OCI-LY7 (cell line): ENCODE data around the gene ANAPC5. TPM values are rescaled to one million over a fixed set of nuclear protein-coding genes. Genes with fewer than 3 reads are reported as not detected.

Experiments
- BruUV-seq: library from RNA; stranded (reverse); fragments of 400-500 nt; replicated peaks from 2 replicates; lab custom pipeline; 2021; lab: Mats Ljungman, UMichigan
- CTCF ChIA-PET: fragments of 300-600 bp; sonication (Branson Sonifier 250); formaldehyde crosslinking; loops from one replicate; lab custom pipeline; 2022; ENCODE audit warnings: antibody characterized with exemption; ENCODE audit not compliant: unreplicated experiment; lab: Charles Lee
- POLR2A ChIA-PET: fragments of 300-600 bp; sonication (Branson Sonifier 250); formaldehyde crosslinking; loops from one replicate; lab custom pipeline; 2022; ENCODE audit warnings: antibody characterized with exemption; lab: Charles Lee
- DNase-seq: peaks from one replicate; pipeline ENCODE4 v3.0.0-alpha.2; 2015; ENCODE audit warnings: low spot score
- H2AFZ ChIP-seq: fragments of 200-600 bp; sonication (generic), shearing (Covaris generic); 2 replicates; pipeline ENCODE4 v1.6.1; 2014; ENCODE audit warnings: mild to moderate bottlenecking, antibody characterized with exemption, low read length, moderate library complexity
- H3K27ac ChIP-seq: fragments of 200-600 bp; sonication (generic); 2 replicates; pipeline ENCODE4 v1.5.1; 2014; ENCODE audit warnings: mixed run types, low read depth, mild to moderate bottlenecking, moderate library complexity, low read length, inconsistent platforms; ENCODE audit not compliant: poor library complexity, severe bottlenecking
- H3K36me3 ChIP-seq: fragments of 200-600 bp; sonication (generic); 2 replicates; pipeline ENCODE4 v1.6.1; 2014; ENCODE audit warnings: mild to moderate bottlenecking, antibody characterized with exemption, low read length, moderate library complexity, mixed read lengths; ENCODE audit not compliant: insufficient read depth
- H3K4me1 ChIP-seq: fragments of 200-600 bp; sonication (generic); 2 replicates; pipeline ENCODE4 v1.5.1; 2014; ENCODE audit warnings: mild to moderate bottlenecking, low read length; ENCODE audit not compliant: insufficient read depth, poor library complexity, severe bottlenecking
- H3K4me2 ChIP-seq: fragments of 200-600 bp; sonication (generic); 2 replicates; pipeline ENCODE4 v1.6.1; 2014; ENCODE audit warnings: mild to moderate bottlenecking, low read length
- H3K4me3 ChIP-seq: fragments of 200-600 bp; sonication (generic); 2 replicates; pipeline ENCODE4 v1.5.1; 2014; ENCODE audit warnings: mild to moderate bottlenecking, low read depth, low read length; ENCODE audit not compliant: poor library complexity, severe bottlenecking
- H3K79me2 ChIP-seq: fragments of 200-600 bp; sonication (generic); 2 replicates; pipeline ENCODE4 v1.6.1; 2016; ENCODE audit warnings: low read depth, mild to moderate bottlenecking, low read length, moderate library complexity, mixed read lengths; ENCODE audit not compliant: insufficient read depth
- H3K9me2 ChIP-seq: fragments of 200-600 bp; sonication (generic); 2 replicates; pipeline ENCODE4 v1.6.1; 2016; ENCODE audit warnings: mild to moderate bottlenecking, low read length, mixed read lengths; ENCODE audit not compliant: insufficient read depth
- H3K9me3 ChIP-seq: fragments of 200-600 bp; sonication (generic); 2 replicates; pipeline ENCODE4 v1.6.1; 2014; ENCODE audit warnings: mild to moderate bottlenecking, mixed run types, low read length, mixed read lengths
- H4K20me1 ChIP-seq: fragments of 200-600 bp; sonication (generic); 2 replicates; pipeline ENCODE4 v1.6.1; 2014; ENCODE audit warnings: mild to moderate bottlenecking, antibody characterized with exemption, low read length, moderate library complexity, mixed read lengths; ENCODE audit not compliant: insufficient read depth
- CTCF ChIP-seq: fragments of 200-600 bp; sonication (generic); conservative IDR thresholded peaks from 2 replicates; pipeline ENCODE4 v1.5.1; 2014; ENCODE audit warnings: mild to moderate bottlenecking, antibody characterized with exemption, low read length, moderate library complexity, mixed read lengths
- EZH2phosphoT487 ChIP-seq: fragments of 200-600 bp; sonication (generic); IDR thresholded peaks from 2 replicates; pipeline ENCODE4 v1.6.1; 2018; ENCODE audit warnings: low read depth, borderline replicate concordance, mild to moderate bottlenecking, mixed run types, antibody characterized with exemption, low read length, moderate library complexity, mixed read lengths
- intact Hi-C: fragments of 100-400 bp; cut with micrococcal nuclease; formaldehyde crosslinking; loops from one replicate; pipeline ENCODE4 v1.10.0; 2022; ENCODE audit not compliant: unreplicated experiment
- total RNA-seq, 2 experiments: library from RNA; depleted of rRNA in 1 of 2; stranded (reverse); fragments of >200 nt in 1 of 2; shearing (Covaris generic) in 1 of 2; gene quantifications; 2 replicates each; pipeline ENCODE4 v1.2.3, GENCODE V29; 2014 to 2022

Gene ANAPC5
- total RNA-seq, 2 experiments from 2014 or later, result 186 to 217 TPM

GRCh38 chr12:121345151-121345815 is 6.9 kb downstream of the ANAPC5 start:
- H4K20me1 ChIP-seq, result peaks cover 5% of the 10 kb centered on the region; the same call in 1 of the 2 replicates
- no peak for DNase-seq
- H3K36me3 ChIP-seq, result peaks cover 88% of the 10 kb centered on the region
- no peaks in the 10 kb centered on the region for H3K9me2 ChIP-seq
- no peak overlapping the region for H3K4me3 ChIP-seq
- TF ChIP-seq CTCF (no peak), EZH2phosphoT487 (no peak)
- intact Hi-C loops, result no loop called here
- no peak overlapping the region for H3K4me2 ChIP-seq
- peaks cover 7% of the 10 kb centered on the region for H3K4me1 ChIP-seq
- H3K79me2 ChIP-seq, result peaks cover 35% of the 10 kb centered on the region
- CTCF ChIA-PET, result no interaction called here
- no peak overlapping the region for H2AFZ ChIP-seq
- POLR2A ChIA-PET, result interaction anchor here (0.7 kb wide), 2 partner anchors 14 to 250 kb away, joined by 3 read pairs; no protein-coding TSS in a partner anchor
- H3K9me3 ChIP-seq, result no peaks in the 10 kb centered on the region
- BruUV-seq, result no TSS peak
- no peak overlapping the region for H3K27ac ChIP-seq

GRCh38 chr12:121344506-121344905 is 7.7 kb downstream of the ANAPC5 start:
- CTCF ChIA-PET, result no interaction called here
- intact Hi-C loops, result no loop called here

More at GRCh38 chr12:121344506-121344905, 7.7 kb downstream of the ANAPC5 start:
- POLR2A ChIA-PET, result interaction anchor here (0.6 to 0.7 kb wide), 3 partner anchors 14 to 908 kb away, joined by 3 read pairs; partner anchors contain the start of gene P2RX7
- Histone ChIP-seq H3K36me3 (peaks cover 96% of the 10 kb centered on the region), H3K79me2 (peaks cover 28% of the 10 kb centered on the region), H4K20me1 (peaks cover 5% of the 10 kb centered on the region; the same call in 1 of the 2 replicates), H3K4me2 (no peak overlapping the region), H2AFZ (no peak overlapping the region), H3K4me3 (no peak overlapping the region), H3K9me2 (no peaks in the 10 kb centered on the region), H3K27ac (no peak overlapping the region), H3K9me3 (no peaks in the 10 kb centered on the region), H3K4me1 (no peaks in the 10 kb centered on the region)
- TF ChIP-seq EZH2phosphoT487 (no peak), CTCF (no peak)
- no peak for DNase-seq
- BruUV-seq, result no TSS peak
